Measurements from ENCODE around the gene PTPN2. TPM values are rescaled to one million over a fixed set of nuclear protein-coding genes. Genes with fewer than 3 reads are reported as not detected.
A peak's percentile ranks its signal among the peaks of the same experiment; 100 is the strongest.

The PTPN2 gene
- total RNA-seq, 1 donor, result 29.4 TPM

DNA sequence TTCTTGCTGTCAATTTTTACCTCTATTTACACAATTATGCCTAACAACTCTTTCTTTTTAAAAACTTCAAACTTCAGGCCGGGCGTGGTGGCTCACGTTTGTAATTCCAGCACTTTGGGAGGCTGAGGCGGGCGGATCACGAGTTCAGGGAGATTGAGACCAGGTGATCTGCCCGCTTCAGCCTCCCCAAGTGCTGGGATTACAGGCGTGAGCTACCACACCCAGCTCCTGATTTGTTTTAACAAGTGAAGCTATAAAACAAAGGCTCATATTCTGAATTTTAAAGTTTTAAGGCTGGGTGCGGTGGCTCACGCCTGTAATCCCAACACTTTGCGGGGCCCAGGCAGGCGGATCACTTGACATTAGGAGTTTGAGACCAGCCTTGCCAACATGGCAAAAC lies 15.5 kb downstream of the PTPN2 start:
- TF ChIP-seq, protein P1, sequence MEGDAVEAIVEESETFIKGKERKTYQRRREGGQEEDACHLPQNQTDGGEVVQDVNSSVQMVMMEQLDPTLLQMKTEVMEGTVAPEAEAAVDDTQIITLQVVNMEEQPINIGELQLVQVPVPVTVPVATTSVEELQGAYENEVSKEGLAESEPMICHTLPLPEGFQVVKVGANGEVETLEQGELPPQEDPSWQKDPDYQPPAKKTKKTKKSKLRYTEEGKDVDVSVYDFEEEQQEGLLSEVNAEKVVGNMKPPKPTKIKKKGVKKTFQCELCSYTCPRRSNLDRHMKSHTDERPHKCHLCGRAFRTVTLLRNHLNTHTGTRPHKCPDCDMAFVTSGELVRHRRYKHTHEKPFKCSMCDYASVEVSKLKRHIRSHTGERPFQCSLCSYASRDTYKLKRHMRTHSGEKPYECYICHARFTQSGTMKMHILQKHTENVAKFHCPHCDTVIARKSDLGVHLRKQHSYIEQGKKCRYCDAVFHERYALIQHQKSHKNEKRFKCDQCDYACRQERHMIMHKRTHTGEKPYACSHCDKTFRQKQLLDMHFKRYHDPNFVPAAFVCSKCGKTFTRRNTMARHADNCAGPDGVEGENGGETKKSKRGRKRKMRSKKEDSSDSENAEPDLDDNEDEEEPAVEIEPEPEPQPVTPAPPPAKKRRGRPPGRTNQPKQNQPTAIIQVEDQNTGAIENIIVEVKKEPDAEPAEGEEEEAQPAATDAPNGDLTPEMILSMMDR (IDR thresholded peaks at IDR 0.05; ENCODE audit: insufficient read depth, low read length), result no peak

DNA sequence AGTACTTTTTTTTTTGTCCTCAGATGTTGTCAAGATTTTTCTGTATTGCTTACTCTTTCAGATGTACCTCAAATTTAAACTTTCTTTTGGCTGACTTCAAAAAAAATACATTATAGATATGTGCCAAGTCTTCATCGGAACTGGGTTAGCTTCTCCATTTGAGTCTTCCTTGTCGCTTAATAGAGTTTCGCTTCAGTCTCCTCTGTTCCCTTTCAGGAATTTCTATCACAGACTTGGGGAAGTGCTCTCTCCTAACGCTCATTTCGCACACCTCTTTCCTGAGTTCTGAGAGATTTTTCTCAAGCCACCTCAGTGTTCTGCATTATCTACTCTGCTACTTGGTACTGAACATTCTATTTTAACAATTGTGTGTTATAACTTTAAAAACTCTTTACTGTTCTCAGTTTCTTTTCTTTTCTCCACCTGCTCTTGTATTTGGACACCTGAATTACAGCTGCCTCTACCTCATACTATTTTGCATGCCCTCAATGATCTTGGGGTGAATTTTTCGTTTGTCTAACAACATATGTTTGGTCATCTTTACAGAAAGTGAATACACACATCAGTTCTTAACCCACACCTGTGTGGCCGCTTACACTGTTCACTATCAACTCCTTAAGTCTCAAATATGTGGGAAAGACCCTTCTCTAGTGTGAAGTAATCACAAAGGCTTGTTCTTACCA lies 16.5 kb downstream of the PTPN2 start:
- no peak for DNase-seq (ENCODE audit: low read depth)
- no peak overlapping the region for H3K4me3 ChIP-seq (ENCODE audit: low read depth, low read length)
- TF ChIP-seq, protein P1 (IDR thresholded peaks at IDR 0.05; ENCODE audit: insufficient read depth, low read length), result no peak

More for the DNA sequence above, 15.5 kb downstream of the PTPN2 start:
- no peak for DNase-seq (ENCODE audit: low read depth)
- H3K4me3 ChIP-seq (ENCODE audit: low read depth, low read length), result no peak overlapping the region

DNA sequence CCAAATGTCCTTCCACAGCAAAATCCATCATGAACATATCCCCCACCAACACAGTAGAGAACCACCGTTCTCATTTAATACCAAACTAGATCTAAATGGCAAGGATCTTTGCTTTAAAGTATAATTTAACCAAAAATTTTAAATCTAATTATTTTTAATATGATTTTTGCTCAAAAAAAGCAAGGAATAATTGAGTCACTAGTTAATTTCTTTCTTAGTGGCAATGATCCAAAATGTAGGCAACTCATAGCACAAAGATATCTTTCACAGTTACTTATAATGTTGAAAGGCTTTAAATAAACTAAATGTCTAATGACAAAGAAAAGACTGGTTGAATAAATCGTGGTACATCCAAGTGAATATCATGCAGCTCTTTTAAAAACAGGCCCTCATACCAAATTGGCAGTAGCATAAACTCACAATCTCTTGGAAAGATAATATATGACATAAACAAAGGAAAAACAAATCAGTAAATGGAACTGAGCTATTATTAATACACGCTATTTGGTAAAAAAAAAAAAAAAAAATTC lies 20.3 kb downstream of the PTPN2 start:
- no peak overlapping the region for H3K4me3 ChIP-seq (ENCODE audit: low read depth, low read length)
- TF ChIP-seq, protein P1 (IDR thresholded peaks at IDR 0.05; ENCODE audit: insufficient read depth, low read length), result no peak
- DNase-seq (ENCODE audit: low read depth), result peak; percentile 23

DNA sequence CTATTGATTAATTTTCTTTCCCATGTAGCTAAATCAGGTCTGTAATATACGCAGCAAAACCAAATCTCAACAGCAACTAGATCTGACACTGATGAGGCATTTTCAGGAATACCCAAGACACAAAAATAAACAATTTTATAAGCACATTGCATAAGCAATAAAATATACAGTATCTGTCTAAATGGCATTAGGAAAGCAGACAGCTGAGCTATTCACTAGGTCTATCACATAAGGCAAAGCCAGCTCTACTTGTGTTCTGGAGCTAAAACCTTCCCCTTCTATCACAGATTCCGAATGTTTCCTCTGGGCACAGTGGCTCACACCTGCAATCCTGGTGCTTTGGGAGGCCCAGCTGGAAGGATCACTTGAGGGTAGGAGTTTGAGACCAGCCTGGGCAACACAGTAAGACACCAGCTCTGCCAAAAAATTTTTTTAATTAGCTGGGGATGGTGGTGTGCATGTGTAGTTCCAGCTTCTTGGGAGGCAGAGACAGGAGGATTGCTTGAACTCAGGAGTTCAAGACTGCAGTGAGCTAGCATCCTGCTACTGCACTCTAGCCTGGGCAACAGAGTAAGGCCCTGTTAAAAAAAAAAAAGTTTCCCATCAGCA lies 21.1 kb downstream of the PTPN2 start:
- no peak for DNase-seq (ENCODE audit: low read depth)
- H3K4me3 ChIP-seq (ENCODE audit: low read depth, low read length), result no peak overlapping the region
- TF ChIP-seq, protein P1 (IDR thresholded peaks at IDR 0.05; ENCODE audit: insufficient read depth, low read length), result no peak

DNA sequence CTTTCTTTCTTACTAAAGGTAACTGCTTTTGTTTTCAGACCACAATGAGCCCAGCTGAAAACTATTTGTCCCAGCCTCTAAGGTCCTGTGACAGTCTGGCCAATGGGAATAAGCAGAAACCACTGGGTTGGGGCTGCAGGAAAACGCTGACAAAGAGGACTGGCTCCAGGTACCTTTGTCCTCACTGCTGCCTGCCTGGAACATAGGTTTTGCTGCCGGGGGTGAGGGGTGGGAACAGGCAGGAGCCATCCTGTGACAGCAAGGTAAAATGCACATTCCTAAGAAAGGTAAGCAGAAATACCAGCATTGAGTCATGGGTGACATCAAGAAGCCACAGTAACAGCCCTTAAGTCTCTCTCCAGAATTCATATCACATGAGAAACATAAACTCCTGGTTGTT lies 21.6 kb downstream of the PTPN2 start:
- TF ChIP-seq, protein P1 (IDR thresholded peaks at IDR 0.05; ENCODE audit: insufficient read depth, low read length), result no peak
- H3K4me3 ChIP-seq (ENCODE audit: low read depth, low read length), result no peak overlapping the region
- no peak for DNase-seq (ENCODE audit: low read depth)

DNA sequence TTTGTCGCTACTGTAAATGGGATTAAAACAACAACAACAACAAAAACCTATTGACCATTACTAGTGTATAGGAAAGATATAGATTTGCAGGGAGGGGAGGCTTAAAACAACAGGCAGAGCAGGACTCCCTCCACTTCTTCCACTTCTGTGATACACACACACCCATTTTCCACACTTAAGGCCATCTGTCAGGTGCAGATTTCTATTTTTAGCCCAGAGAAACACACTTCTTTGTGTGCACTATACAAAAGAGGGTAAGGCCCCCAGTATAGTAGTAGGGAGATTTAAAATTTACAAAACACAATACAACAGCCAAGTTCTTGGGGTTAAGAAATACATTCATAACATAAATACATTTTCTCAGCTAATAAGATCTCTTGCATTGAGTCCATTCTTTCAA lies 22.4 kb downstream of the PTPN2 start:
- TF ChIP-seq, protein P1 (IDR thresholded peaks at IDR 0.05; ENCODE audit: insufficient read depth, low read length), result no peak
- DNase-seq (ENCODE audit: low read depth), result no peak
- H3K4me3 ChIP-seq (ENCODE audit: low read depth, low read length), result no peak overlapping the region
